H9 (cell line): ENCODE data around the gene COPB2. TPM values are rescaled to one million over a fixed set of nuclear protein-coding genes. Genes with fewer than 3 reads are reported as not detected.

Experiments
- DNase-seq: peaks from one replicate; pipeline ENCODE4 v3.0.0-alpha.2; 2017
- H2AFZ ChIP-seq: one replicate; pipeline ENCODE4 v1.6.1; 2013; ENCODE audit warnings: mild to moderate bottlenecking, low read length, control low read depth, moderate library complexity
- H2AK5ac ChIP-seq: 2 replicates; pipeline ENCODE4 v1.6.1; 2013; ENCODE audit warnings: low read length, control low read depth, mixed read lengths; ENCODE audit not compliant: insufficient read length
- H2BK120ac ChIP-seq: one replicate; pipeline ENCODE4 v1.6.1; 2013; ENCODE audit warnings: low read depth, mild to moderate bottlenecking, low read length, control low read depth, inconsistent platforms; ENCODE audit not compliant: poor library complexity, severe bottlenecking
- H2BK12ac ChIP-seq: 2 replicates; pipeline ENCODE4 v1.6.1; 2013; ENCODE audit warnings: low read length, control low read depth, mixed read lengths, low read depth; ENCODE audit not compliant: insufficient read length
- H2BK15ac ChIP-seq: 2 replicates; pipeline ENCODE4 v1.6.1; 2013; ENCODE audit warnings: low read depth, low read length, control low read depth
- H2BK20ac ChIP-seq: one replicate; pipeline ENCODE4 v1.6.1; 2013; ENCODE audit warnings: low read depth, mild to moderate bottlenecking, low read length, control low read depth, inconsistent platforms; ENCODE audit not compliant: poor library complexity, severe bottlenecking
- H2BK5ac ChIP-seq: 2 replicates; pipeline ENCODE4 v1.6.1; 2013; ENCODE audit warnings: low read length, control low read depth, mixed read lengths; ENCODE audit not compliant: insufficient read length
- H3K14ac ChIP-seq: 2 replicates; pipeline ENCODE4 v1.6.1; 2013; ENCODE audit warnings: low read length, control low read depth; ENCODE audit not compliant: insufficient read depth
- H3K18ac ChIP-seq: 2 replicates; pipeline ENCODE4 v1.6.1; 2013; ENCODE audit warnings: low read depth, mild to moderate bottlenecking, mixed read lengths, low read length, control low read depth; ENCODE audit not compliant: insufficient read length
- H3K23ac ChIP-seq: 2 replicates; pipeline ENCODE4 v1.6.1; 2013; ENCODE audit warnings: low read length, control low read depth, mixed read lengths, low read depth; ENCODE audit not compliant: insufficient read length
- H3K23me2 ChIP-seq: 2 replicates; pipeline ENCODE4 v1.6.1; 2013; ENCODE audit warnings: low read depth, mild to moderate bottlenecking, mixed read lengths, low read length, control low read depth; ENCODE audit not compliant: insufficient read length, poor library complexity, severe bottlenecking
- H3K27ac ChIP-seq: 2 replicates; pipeline ENCODE4 v1.5.1; 2013; ENCODE audit warnings: low read length, control low read depth, mixed read lengths, low read depth; ENCODE audit not compliant: insufficient read length
- H3K27me3 ChIP-seq: 2 replicates; pipeline ENCODE4 v1.6.1; 2013; ENCODE audit warnings: low read length, control low read depth, inconsistent platforms; ENCODE audit not compliant: insufficient read depth
- H3K4ac ChIP-seq: 2 replicates; pipeline ENCODE4 v1.6.1; 2013; ENCODE audit warnings: low read depth, mild to moderate bottlenecking, control low read depth, inconsistent platforms, low read length, moderate library complexity
- H3K4me1 ChIP-seq: 2 replicates; pipeline ENCODE4 v1.6.1; 2013; ENCODE audit warnings: low read length, control low read depth, inconsistent platforms; ENCODE audit not compliant: insufficient read depth
- H3K4me2 ChIP-seq: 2 replicates; pipeline ENCODE4 v1.6.1; 2013; ENCODE audit warnings: low read length, control low read depth, mixed read lengths; ENCODE audit not compliant: insufficient read length, insufficient read depth
- H3K56ac ChIP-seq: 2 replicates; pipeline ENCODE4 v1.6.1; 2013; ENCODE audit warnings: low read depth, mild to moderate bottlenecking, mixed read lengths, low read length, control low read depth; ENCODE audit not compliant: insufficient read length
- H3K79me1 ChIP-seq: 2 replicates; pipeline ENCODE4 v1.6.1; 2013; ENCODE audit warnings: low read depth, mild to moderate bottlenecking, moderate library complexity, low read length, control low read depth, inconsistent platforms; ENCODE audit not compliant: insufficient read depth, poor library complexity, severe bottlenecking
- H3K79me2 ChIP-seq: 2 replicates; pipeline ENCODE4 v1.6.1; 2013; ENCODE audit warnings: low read length, control low read depth, inconsistent platforms; ENCODE audit not compliant: insufficient read depth
- H3K9ac ChIP-seq: 2 replicates; pipeline ENCODE4 v1.6.1; 2013; ENCODE audit warnings: low read length, control low read depth, mixed read lengths; ENCODE audit not compliant: insufficient read length; ENCODE audit errors: extremely low read depth
- H3K9me3 ChIP-seq: one replicate; pipeline ENCODE4 v1.6.1; 2013; ENCODE audit warnings: low read depth, low read length, inconsistent platforms; ENCODE audit not compliant: control insufficient read depth
- H3T11ph ChIP-seq: one replicate; pipeline ENCODE4 v1.6.1; 2013; ENCODE audit warnings: mild to moderate bottlenecking, low read length, control low read depth, inconsistent platforms
- H4K20me1 ChIP-seq: one replicate; pipeline ENCODE4 v1.6.1; 2013; ENCODE audit not compliant: control insufficient read depth, insufficient read length, insufficient read depth
- H4K5ac ChIP-seq: 2 replicates; pipeline ENCODE4 v1.6.1; 2013; ENCODE audit warnings: low read depth, mild to moderate bottlenecking, mixed read lengths, low read length, control low read depth; ENCODE audit not compliant: insufficient read length
- H4K8ac ChIP-seq: replicated peaks from 2 replicates; pipeline ENCODE4 v1.6.1; 2013; ENCODE audit warnings: low read length, control low read depth, mixed read lengths, low read depth; ENCODE audit not compliant: insufficient read length
- H4K91ac ChIP-seq: 2 replicates; pipeline ENCODE4 v1.6.1; 2013; ENCODE audit warnings: low read depth, mild to moderate bottlenecking, moderate library complexity, mixed read lengths, low read length, control low read depth; ENCODE audit not compliant: insufficient read length
- H3K27ac Mint-ChIP-seq, 3 experiments: 2 replicates in 2 of 3; 3 replicates in 1 of 3; pipeline ENCODE4 v1.8.0; 2020 to 2021; ENCODE audit warnings: mixed read lengths in 3 of 3, mild to moderate bottlenecking in 1 of 3, moderate library complexity in 1 of 3
- H3K27me3 Mint-ChIP-seq: 2 replicates; pipeline ENCODE4 v1.8.0; 2021; ENCODE audit warnings: low read depth, mild to moderate bottlenecking, moderate library complexity, mixed read lengths
- H3K36me3 Mint-ChIP-seq, 3 experiments: 2 replicates in 2 of 3; 3 replicates in 1 of 3; pipeline ENCODE4 v1.8.0; 2020 to 2021; ENCODE audit warnings: low read depth in 3 of 3, mixed read lengths in 3 of 3; ENCODE audit not compliant: insufficient read depth in 1 of 3
- H3K4me1 Mint-ChIP-seq, 2 experiments: 2 replicates each; pipeline ENCODE4 v1.8.0; 2020; ENCODE audit warnings: mixed read lengths in 2 of 2
- H3K4me3 Mint-ChIP-seq, 2 experiments: 2 replicates in 1 of 2; 3 replicates in 1 of 2; pipeline ENCODE4 v1.8.0; 2020 to 2021; ENCODE audit warnings: mild to moderate bottlenecking in 2 of 2, mixed read lengths in 2 of 2, moderate library complexity in 1 of 2
- H3K9me3 Mint-ChIP-seq, 2 experiments: 2 replicates in 1 of 2; 3 replicates in 1 of 2; pipeline ENCODE4 v1.8.0; 2020; ENCODE audit warnings: mild to moderate bottlenecking in 2 of 2, mixed read lengths in 2 of 2, moderate library complexity in 1 of 2
- CTCF ChIP-seq: fragments of 200-600 bp; sonication (generic); conservative IDR thresholded peaks from 3 replicates; pipeline ENCODE4 v1.8.0; 2021; ENCODE audit warnings: antibody characterized with exemption, mild to moderate bottlenecking
- WGBS: extraction: QIAGEN DNeasy Blood & Tissue Kit; methylation state at CpG from one replicate; pipeline ENCODE4 v1.1.7; 2013; ENCODE audit warnings: missing lambda C conversion rate, low lambda C conversion rate, mixed read lengths; ENCODE audit not compliant: insufficient read length; ENCODE audit errors: extremely low coverage; 5-methylcytosine and 5-hydroxymethylcytosine counted together
- total RNA-seq: library from RNA; stranded (reverse); gene quantifications from 2 replicates; pipeline ENCODE4 v1.2.1, GENCODE V29; 2021

COPB2 gene
- total RNA-seq, 1 experiment from 2014 or later, result 121 TPM

DNA sequence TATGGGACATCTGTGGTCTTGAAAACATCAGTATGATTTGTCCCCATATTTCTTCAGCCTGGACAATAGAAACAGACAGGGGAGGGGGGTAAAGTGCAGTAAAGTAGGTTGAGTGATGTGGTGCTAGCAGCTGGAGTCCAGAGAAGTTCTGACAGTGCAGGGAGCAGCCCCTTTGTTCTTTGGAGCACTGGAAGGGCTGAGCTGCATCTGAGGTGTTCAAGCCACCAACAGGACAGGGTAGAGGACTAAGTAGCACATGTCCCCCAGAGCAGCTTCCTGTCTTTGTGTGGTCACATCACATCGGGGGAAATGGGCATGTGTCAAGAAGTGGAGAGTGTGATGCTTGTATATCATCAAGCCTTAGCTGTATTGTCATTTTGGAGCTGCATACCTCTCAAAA is 33.6 kb downstream of the COPB2 start:
- no peak overlapping the region for H3T11ph ChIP-seq
- no peak overlapping the region for H2BK15ac ChIP-seq
- WGBS, result no CpG with 5 or more reads among the region's 1 CpG
- no peaks in the 10 kb centered on the region for H3K9me3 Mint-ChIP-seq
- no peak overlapping the region for H2BK12ac ChIP-seq
- H3K23me2 ChIP-seq, result no peaks in the 10 kb centered on the region
- H3K36me3 Mint-ChIP-seq, result peaks cover 26 to 78% (median 72%) of the 10 kb centered on the region in 3 experiments; a peak in 6 of 7 replicates
- no peak overlapping the region for H2BK5ac ChIP-seq
- H4K91ac ChIP-seq, result no peak overlapping the region
- no peak overlapping the region for H3K4ac ChIP-seq
- H3K27me3 Mint-ChIP-seq, result no peaks in the 10 kb centered on the region
- no peak overlapping the region for H3K56ac ChIP-seq
- no peak overlapping the region for H4K5ac ChIP-seq
- no peak overlapping the region for H3K27ac ChIP-seq
- no peak overlapping the region for H3K4me2 ChIP-seq
- no peak overlapping the region for H3K23ac ChIP-seq
- TF ChIP-seq CTCF, result no peak
- H2AFZ ChIP-seq, result no peak overlapping the region
- no peak overlapping the region for H3K4me3 Mint-ChIP-seq
- no peaks in the 10 kb centered on the region for H3K79me1 ChIP-seq
- H3K9me3 ChIP-seq, result no peaks in the 10 kb centered on the region
- no peak overlapping the region for H3K27ac Mint-ChIP-seq
- no peak overlapping the region for H2BK20ac ChIP-seq
- no peak overlapping the region for H3K9ac ChIP-seq
- H4K8ac ChIP-seq, result peak overlapping the region; percentile 18
- no peak overlapping the region for H3K18ac ChIP-seq
- no peak overlapping the region for H2BK120ac ChIP-seq
- no peaks in the 10 kb centered on the region for H3K27me3 ChIP-seq
- H3K4me1 Mint-ChIP-seq, result peaks cover 0 to 4% of the 10 kb centered on the region in 2 experiments; a peak in 1 of 4 replicates
- DNase-seq, result no peak
- no peaks in the 10 kb centered on the region for H3K79me2 ChIP-seq
- H3K4me1 ChIP-seq, result no peaks in the 10 kb centered on the region
- H2AK5ac ChIP-seq, result no peak overlapping the region
- no peak overlapping the region for H3K14ac ChIP-seq
- no peaks in the 10 kb centered on the region for H4K20me1 ChIP-seq
